ELR (cell line): ENCODE measurements around the gene EPHA4.
A peak's percentile ranks its signal among the peaks of the same experiment; 100 is the strongest.

Experiments used
- DNase-seq: peaks from one replicate; pipeline ENCODE4 v3.0.0-alpha.2; 2015; ENCODE audit warnings: low read depth

Gene EPHA4

DNA sequence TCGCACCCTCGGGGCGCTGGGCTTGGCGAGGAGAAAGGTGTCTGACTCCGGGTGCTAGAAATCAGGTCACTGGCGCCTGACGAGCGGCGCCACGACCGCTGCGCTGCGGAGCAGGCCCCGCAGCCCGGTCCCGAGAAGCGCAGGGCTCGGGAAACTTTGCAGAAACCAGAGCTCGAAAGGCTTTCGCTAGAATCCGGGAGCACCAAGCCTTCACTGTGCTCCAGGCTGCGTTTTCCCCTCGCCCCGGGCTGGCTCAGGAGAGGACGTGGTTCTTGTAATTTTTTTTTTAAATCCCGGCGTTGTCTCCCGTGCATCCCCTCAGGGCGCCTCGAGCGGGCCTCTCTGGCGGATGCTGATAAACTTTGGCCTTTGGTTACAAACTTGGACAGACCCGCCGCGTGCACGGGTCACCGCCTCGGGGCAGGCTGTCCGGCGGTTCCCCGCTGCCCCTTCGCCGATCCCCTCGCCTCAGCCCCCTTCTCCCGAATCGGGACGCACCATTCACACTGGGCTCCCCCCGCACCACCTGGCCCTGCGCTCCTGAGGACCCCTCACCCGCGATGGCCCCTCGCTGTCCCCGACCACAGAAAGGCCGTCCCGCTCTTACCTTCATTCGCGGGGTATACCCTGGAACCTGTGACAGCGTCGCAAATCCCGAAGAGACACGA lies 419 bp downstream of the EPHA4 start:
- peak; percentile 47 for DNase-seq

DNA sequence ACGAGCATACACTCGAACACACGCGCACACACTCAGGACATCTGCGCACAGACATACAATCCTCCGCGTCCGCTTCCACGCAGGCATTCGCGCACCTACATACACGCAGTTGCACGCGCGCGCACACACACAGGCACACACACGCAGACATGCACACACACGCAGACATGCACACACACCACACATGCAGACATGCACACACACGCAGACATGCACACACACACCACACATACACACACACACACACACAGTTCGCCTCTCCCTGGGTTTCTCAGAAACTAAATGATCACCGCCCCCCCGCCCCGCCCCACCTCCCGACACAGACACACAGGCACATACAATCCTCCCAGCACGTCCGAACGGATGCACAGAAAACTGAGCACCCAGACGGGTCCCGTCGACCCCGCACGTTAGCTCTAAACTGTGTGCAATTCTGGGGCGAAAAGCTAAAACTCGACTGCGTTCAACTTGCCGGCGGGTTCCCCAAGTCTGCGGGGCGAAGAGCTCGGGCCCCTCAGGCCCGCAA lies 1.0 kb downstream of the EPHA4 start:
- peak; percentile 38 for DNase-seq

DNA sequence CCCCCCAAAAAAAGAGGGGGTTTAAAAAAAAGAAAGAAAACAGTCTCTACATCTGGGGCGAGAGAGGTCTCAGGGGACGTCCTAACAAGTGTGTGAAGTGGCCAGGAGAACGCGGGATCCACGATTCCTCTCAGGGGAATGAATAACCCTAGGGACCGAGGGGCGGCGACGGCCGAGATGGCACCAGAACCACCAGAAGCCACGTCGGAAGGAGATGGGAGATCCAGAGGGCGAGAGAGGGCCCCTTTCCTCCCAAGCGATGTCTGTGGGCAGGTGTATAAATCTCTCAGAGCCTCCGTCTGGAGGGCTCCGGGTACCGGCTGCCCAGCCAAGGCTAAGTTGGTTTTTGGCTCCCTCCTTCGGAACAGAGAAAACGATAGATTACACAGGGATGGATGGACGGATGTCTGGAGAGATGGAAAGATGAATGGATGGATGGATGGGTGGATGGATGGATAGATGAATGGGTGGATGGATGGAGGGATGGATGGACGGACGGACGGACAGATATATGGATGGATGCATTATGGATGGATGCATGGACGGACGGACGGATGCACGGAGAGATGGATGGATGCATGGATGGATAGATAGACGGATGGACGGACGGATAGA lies 1.7 kb downstream of the EPHA4 start:
- DNase-seq: peak; percentile 13

DNA sequence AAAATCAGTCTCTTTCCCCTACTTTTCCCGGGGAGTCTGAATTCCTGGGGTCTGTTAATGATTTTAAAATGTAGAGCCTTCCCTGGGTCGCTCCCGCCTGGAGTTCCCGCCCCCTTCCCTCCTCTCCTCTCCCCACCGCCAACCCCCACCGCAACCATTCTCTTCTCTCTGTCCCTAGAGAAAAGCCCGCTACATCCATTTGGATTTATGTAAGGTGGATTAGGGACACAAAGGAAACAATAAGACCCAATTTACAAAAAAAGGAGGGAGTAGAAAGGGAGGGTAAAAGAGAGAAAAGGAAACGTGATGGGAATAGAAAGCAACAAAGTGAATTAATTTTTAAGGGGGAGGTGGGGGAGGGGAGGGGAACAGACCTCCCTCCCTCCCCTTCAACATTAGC lies 2.2 kb downstream of the EPHA4 start:
- no peak for DNase-seq

DNA sequence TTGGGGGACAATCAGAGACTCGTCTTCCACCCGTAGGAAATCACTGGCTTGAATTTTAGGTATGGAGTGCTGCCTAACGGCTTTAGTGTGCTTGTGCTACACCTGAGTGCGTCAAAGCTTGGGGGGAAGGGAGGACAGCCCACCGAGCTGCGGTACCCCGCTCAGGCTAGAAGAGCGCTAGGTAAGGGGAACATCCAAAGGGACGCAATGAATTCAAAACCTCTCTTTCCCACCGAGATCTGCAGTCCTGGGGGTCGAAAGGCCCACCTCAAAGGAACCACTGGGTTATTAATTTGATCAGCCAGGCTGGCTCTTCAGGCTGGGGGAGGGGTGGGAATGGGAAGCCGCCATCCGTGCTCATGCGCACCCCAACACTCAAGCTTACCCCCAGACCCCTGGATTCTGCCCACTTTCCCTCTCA lies 2.7 kb downstream of the EPHA4 start:
- no peak for DNase-seq

DNA sequence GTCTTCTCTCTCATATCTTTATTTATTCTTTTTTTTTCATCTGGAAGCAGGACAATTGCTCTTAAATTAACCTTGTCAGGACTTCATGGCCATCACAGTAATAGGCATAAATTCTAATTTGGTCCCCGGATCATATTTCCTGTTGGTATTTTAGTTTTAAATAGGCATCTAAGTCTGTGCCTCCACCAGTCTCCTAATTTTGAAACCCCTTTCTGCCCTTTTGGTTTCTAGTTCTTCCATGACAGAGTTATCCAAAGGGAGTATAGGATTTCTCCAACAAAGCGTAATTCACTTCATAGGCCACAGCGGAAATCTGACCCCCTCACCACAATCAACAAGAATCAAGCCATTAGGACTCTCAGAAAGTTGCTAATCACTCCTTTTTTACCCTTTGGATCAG lies 3.8 kb downstream of the EPHA4 start:
- no peak for DNase-seq

DNA sequence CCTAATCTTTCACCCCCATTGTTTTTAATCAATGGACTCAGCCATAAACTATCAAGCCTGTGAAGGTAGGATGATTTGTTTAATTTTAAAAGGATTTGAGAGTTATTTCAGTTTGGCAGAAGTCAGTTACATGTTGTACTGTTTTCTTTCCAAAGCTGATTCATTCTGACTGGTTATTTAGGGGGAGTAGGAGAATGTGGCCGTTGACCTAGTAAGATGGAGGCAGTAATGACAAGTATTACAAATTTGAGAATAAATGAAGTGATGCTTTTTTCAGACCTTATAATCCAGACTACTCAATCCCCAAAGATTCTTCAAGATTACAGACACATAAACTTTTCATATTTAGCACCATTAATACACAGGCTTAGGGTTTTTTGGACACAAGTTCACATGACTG lies 4.3 kb downstream of the EPHA4 start:
- DNase-seq: no peak

DNA sequence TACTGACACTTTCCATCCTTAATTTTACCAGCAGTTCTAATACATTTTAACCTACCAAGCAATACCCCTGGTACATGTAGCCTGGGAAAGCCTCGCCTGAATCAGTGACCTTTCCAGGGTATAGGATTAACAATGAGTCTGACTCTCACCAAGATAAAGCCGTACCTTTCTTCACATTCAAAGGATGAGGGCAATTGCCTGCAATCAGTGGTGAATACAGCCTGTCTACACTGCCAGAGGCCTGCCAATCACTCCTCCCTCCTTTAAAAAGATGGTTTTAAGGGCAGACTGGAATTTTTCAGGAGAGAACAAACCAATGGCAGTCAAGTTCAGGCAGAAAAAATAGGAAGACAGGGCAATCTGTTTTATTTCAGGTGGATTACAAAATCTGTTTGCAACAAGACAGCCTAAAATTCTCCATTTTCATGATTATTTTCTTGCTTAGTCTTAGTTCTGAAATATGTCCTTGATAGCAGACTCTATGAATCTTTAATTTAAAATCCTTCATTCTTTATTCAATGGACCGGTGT lies 4.8 kb downstream of the EPHA4 start:
- no peak for DNase-seq

DNA sequence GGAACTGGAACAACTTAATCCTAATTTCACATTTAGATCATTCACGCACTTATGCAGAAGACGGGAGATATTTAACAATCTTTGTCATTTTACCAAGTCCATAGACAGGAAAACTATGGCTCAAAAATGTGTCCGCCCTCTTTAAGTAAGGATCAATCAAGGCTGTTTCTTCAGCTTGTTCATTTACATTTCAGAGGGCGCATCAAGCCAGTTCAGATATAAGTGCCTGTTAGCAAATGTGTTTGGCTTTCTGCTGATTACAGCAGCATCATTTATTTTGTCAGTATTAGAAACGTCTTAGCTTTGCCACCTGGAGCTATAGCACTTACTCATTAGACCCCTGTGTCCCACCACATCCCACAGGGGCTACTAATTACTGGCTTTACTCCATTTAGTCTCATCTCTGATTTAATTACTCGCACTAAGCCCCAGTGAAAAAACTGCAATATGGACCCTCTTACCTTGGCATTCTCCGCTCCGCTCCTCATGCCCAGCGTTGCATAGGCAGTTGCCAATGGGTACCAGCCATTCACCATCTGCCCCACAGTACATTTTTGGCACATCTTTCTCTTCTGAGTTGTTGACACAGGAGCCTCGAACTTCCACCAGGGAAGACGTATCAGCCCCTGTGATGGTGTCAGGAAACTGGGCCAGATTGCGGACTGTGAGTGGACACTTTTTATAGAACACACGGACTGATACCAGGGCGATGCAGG lies 8.7 kb downstream of the EPHA4 start:
- no peak for DNase-seq

DNA sequence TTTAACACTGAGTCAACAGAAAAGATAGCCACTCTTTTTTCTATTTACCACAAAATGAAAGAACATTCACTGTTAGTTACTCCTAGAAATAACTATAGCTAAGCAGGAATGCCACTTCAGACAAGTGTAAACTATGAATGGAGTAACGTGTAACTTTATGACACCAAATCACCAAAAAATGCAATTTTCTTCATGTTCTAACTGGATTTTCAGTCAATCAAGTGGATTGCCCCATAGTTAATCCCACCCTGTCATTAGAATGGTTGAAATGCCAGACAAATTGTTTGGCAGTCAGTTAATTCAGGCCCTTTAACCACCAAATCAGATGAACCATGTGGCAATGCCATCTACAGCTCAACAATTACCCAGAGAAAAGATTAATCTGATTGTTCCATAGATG lies 9.9 kb downstream of the EPHA4 start:
- no peak for DNase-seq

DNA sequence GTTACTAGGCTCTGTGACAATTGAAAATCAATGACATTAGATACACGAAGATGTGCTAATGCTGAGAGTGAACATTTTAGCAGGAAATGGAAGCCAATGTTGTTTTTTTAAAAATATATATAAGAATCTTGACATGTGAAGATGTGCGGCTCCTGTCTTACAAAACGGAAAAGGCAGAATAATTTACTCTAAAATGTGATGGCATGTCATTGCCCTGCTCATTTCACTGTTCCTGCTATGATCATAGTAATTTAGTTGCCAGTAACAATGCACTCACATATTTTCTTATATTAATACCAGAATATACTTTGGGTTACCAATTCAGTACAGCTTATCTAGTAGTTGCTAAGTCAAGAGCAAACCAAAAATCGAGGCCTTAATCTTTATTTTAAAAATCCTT lies 10.3 kb downstream of the EPHA4 start:
- no peak for DNase-seq

DNA sequence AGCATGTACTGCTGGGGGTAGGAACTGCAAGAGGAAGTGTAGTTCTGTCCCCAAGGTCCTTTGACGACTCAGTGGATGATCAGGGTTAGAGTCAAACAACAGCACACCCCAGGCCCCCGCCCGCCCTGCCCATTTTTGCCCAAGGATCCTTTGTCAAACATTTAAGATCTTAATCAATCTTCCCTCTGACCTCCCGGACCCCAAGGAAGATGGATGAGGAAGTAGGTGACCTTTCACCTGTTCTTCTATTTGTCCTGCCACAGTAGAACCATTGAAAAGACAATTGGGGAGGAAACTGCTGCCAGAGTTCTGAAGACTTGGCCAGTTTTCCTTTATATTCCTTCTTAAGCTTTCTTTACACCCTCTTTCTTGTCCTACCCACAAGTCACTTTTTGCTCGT lies 12.1 kb downstream of the EPHA4 start:
- DNase-seq: no peak

DNA sequence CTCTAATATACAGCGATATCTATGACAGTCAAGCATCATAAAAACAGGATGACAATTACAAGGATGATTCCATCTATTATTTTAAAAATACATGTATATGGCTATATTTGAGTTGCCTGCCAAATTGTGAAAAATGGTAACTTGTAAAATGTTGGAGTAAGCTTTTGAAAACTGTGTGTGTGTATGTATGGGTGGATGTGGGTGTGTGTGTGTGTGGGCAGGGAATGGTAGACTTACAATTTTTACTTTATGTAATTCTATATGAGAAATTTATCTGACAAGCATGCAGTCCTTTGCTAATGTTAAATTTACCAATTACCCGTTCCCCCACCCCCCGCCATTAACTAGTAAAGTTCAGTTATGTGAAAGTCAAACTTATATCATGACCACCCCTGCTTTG lies 14.0 kb downstream of the EPHA4 start:
- no peak for DNase-seq

DNA sequence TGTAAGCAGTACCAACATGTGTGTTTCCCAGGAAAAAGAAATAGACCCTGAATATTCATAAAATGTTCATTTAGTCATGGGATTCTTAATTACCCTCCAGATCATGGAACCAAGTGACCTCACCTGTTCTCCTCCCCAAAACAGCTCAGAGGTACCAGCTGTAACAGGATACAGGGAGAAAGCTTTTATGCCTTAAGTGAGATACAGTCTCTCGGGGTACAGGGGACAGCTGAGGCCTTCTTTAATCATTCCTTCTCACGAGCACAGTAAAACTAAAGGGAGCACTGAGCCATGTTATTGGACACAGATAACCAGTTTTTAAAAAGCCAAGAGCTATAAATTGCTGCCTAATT lies 16.6 kb downstream of the EPHA4 start:
- DNase-seq: no peak

DNA sequence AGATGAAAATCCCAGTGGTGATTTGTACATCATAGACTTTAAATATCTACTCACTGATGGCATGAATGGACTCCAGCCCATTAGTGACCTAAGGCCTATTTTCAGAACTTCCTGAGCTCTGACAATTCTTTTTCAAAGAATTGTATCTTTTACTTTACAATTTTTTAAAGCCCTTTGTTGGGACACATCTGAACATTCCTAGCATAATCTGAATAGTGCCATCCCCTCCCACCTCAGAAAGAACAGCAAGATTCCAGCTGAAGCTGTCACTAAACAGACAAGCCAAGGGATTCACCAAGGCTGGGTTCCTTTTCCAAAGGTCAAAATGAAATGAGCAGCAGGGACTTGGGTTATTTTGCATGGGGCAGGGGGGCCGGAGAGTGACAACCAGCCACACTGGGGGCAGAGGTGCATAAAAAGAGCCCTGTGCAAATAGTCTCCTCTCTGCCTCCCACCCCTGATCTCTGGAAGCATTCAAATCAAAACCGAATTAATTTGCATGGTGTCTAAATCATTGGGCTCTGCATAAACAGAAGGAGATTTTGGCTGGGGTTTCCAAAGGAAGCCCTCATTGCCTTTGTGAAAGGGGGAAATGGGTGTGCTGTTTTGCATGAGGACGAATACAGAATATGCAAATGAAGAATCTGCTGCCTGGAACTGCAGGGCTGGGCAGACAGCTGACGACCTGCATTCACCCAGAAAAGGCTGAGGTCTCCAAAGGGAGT lies 17.2 kb downstream of the EPHA4 start:
- DNase-seq: no peak

DNA sequence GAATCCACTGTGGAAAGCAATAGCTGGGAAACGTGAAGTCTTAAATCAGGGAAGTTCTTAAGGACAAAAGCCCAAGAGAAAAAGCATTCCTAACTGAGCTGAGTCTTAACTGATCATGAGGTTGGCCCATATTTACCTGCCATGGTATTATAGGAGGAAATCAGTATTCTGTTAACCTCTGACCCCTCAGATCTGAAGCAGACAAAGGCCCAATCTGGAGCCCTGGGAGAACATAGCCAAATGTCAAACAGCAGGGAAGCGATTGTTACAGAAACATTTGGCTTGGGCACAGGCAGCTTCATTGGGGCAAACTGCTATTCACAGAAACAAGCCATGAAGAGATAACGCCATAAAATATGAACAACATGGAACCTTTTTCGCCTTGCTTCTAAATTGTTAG lies 18.8 kb downstream of the EPHA4 start:
- DNase-seq: no peak

DNA sequence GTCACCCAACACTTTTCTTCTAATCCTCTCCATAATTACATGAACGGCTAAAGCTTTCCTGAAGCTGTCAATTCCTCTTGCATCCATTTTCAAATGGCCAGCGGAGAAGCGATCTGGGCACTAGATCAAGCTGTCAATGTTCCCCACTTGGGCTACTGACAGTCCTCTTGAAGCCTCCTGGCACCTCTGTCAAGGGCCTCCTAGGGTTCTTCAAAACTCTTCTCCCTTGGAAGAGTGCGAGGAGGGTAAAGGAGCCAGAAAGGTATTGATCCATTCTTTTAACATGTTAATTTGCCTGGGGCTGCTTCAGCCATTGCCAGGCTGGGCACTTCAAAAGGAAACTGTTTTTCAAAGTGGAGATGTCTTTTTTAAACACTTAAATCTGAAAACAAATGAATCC lies 19.8 kb downstream of the EPHA4 start:
- DNase-seq: no peak

DNA sequence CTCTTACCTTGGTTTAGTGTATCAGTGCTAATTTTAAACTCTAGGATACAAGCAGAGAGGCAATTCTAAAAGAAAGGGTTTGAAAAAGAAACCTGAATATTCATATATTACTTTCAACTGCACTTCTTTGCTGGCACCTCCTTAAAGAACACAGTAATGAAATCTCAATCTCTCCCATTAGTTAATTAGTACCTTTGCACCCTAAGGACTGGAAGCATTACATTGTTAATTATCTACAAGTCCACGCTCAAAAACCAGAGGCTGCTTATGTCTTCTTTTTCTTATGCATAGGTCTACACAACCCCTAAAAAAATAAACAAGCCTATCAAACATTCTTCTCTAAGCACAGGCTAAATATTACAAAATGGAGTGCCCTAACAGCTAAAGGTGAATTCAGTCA lies 20.2 kb downstream of the EPHA4 start:
- no peak for DNase-seq

DNA sequence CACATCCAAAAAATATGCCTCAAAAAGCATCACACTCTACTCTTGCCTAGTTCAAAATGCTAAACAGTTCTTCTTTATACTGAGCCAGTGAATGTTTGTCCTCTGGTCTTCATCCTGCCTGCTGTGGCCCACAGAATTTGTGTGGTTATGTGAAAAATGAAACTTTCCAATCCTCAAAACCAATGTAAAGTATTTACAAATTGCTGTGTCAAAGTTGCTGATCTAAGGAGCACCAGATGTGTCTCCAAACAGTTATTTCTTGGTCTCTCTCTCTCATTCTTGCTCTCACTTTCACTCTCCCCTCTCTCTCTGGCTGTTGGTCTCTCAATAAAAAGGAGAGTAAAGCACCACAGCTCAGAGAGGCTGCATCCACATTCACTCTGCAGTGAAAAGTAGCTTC lies 23.0 kb downstream of the EPHA4 start:
- DNase-seq: no peak

DNA sequence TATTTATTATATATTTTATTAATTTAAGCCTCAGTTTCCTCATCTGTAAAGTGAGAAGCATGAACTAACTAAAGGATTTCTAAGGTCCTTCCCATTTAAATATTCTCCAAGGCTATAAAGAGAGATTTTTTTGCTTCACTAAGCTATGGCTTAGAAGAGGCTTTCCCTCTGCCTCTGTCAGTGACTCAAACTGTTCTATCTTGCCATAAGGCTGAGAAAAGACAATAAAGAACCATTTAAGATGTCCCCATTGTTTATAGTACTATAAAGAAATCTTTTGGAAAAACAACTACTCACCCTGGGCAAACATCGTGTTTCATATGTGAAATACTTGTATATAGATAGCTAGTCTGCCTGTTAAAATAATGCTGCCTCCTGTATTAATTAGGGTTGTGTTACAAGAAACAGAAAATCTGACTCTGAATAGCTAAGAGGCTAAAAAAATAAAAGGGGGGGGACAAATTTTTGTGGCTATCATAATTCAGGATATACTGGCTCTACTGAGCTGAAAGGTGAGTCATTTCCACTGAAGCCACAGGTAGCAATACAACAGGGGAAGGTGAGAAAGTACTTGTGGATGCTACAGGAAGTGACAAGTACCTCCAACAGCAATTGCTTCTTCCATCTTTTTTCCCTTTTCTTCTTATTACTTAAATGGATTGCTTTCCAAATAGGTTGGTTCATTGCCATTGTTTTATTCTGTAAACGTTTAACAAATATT lies 25.4 kb downstream of the EPHA4 start:
- DNase-seq: no peak

DNA sequence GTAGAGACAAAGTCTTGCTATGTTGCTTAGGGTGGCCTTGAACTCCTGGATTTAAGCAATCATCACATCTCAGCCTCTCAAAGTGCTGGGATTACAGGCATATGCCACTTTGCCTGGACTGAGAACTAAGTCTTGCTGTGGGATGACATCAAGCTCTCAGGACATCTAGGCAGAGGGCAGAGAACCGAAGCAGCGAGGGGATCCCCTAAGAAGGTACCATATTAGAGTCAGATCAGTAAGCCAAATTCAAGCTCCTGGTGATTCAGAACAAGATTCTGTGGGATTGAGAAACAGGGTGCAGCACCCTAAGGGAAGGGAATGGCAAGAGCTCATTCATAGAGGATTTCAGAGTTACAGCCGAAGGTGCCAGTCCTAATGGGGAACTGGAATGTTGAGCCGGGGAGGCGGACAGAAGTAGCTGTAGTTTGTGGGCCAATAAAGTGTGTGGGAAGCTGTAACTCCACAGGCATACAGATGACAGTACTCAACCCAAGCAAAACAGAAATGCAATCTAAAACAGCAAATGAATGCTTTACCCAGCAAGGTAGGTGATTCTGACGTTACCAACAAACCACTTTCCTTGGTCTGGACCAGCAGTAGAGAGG lies 30.9 kb downstream of the EPHA4 start:
- DNase-seq: no peak
